Measurements from ENCODE around the gene VNN1.
A peak's percentile ranks its signal among the peaks of the same experiment; 100 is the strongest.

VNN1 gene

DNA sequence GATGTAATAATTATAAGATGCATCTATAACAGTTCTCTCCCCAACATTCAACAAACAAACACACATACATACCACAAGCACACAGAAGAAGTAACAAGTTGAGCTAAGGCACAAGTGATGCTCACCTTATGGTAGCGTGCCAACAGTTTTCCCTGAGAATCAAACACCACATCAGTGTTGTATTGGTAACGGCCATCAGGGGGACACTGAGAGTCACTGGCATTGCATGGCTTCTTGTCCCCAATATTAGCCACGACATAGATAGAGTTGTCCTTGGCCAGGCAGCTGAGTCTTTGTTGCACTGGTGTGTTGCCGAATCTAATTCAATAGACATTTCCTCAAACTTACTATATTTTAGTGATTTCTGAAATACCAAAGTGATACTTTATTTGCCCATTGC is 14.8 kb upstream of the VNN1 start:
- ChIA-PET POLR2A (interaction anchor here (1.0 kb wide), 1 partner anchor 216 kb away, joined by 3 read pairs; the partner anchor contains the start of gene STX7), CTCF (interaction anchor here (0.7 to 2.5 kb wide), 10 partner anchors 9 to 1109 kb away, joined by 3 to 7 read pairs (median 3); no protein-coding TSS in a partner anchor)
- Histone ChIP-seq H3K27ac (ENCODE audit: extremely low read depth, low read depth, low read length) (no peak overlapping the region), H3K36me3 (ENCODE audit: control insufficient read depth in 2 of 2, insufficient read depth in 1 of 2, low read length in 2 of 2) (no peaks in the 10 kb centered on the region), H3K4me1 (ENCODE audit: control insufficient read depth, insufficient read depth, low read length) (no peaks in the 10 kb centered on the region), H3K9me3 (ENCODE audit: control insufficient read depth, insufficient read depth, low read depth, low read length) (no peaks in the 10 kb centered on the region), H3K4me3 (ENCODE audit: low read depth, low read length) (no peak overlapping the region)
- TF ChIP-seq ZNF777 (tag by site-specific recombination; IDR thresholded peaks at IDR 0.05; ENCODE audit: borderline replicate concordance) (no peak), YY1 (tag by site-specific recombination; IDR thresholded peaks at IDR 0.05) (no peak)
- TF ChIP-seq, protein P1, sequence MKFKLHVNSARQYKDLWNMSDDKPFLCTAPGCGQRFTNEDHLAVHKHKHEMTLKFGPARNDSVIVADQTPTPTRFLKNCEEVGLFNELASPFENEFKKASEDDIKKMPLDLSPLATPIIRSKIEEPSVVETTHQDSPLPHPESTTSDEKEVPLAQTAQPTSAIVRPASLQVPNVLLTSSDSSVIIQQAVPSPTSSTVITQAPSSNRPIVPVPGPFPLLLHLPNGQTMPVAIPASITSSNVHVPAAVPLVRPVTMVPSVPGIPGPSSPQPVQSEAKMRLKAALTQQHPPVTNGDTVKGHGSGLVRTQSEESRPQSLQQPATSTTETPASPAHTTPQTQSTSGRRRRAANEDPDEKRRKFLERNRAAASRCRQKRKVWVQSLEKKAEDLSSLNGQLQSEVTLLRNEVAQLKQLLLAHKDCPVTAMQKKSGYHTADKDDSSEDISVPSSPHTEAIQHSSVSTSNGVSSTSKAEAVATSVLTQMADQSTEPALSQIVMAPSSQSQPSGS (tag by site-specific recombination; IDR thresholded peaks at IDR 0.05; ENCODE audit: low read depth): 0 out of 2 replicates have a peak, but pooled peaks have one; percentile 7

DNA sequence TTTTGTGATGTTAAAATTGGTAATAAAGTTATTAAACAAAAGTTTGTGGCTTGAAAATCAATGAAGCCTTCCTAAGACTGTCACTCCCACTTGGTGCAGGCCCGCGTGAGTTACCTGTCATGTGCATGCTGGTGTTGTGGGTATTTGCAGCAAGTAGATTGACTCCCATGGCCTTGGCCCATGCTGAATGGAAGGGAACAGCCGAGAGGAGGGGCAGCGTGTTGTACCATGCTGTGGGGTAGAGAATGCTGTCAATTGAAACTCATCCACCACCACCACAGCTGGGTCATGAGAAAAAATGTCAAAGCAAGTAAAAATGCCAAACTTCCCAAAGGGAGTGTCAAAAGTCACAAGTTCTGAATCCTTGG is 12.7 kb upstream of the VNN1 start:
- Histone ChIP-seq H3K9me3 (ENCODE audit: control insufficient read depth, insufficient read depth, low read depth, low read length) (no peaks in the 10 kb centered on the region), H3K4me3 (ENCODE audit: low read depth, low read length) (no peak overlapping the region), H3K4me1 (ENCODE audit: control insufficient read depth, insufficient read depth, low read length) (no peaks in the 10 kb centered on the region), H3K36me3 (ENCODE audit: control insufficient read depth in 2 of 2, insufficient read depth in 1 of 2, low read length in 2 of 2) (no peaks in the 10 kb centered on the region), H3K27ac (ENCODE audit: extremely low read depth, low read depth, low read length) (no peak overlapping the region)
- TF ChIP-seq ZNF366 (tag by site-specific recombination; conservative IDR thresholded peaks at IDR 0.05) (no peak), ZNF114 (tag by site-specific recombination; IDR thresholded peaks at IDR 0.05) (no peak), ZNF23 (tag by site-specific recombination; IDR thresholded peaks at IDR 0.05; ENCODE audit: borderline replicate concordance) (no peak), YY1 (tag by site-specific recombination; IDR thresholded peaks at IDR 0.05) (no peak), ZNF629 (tag by site-specific recombination; IDR thresholded peaks at IDR 0.05) (no peak), ZNF211 (tag by site-specific recombination; IDR thresholded peaks at IDR 0.05; ENCODE audit: low read depth) (no peak), ZNF585B (tag by site-specific recombination; IDR thresholded peaks at IDR 0.05) (no peak), ZSCAN30 (tag by site-specific recombination; IDR thresholded peaks at IDR 0.05) (no peak), SCRT2 (tag by site-specific recombination; IDR thresholded peaks at IDR 0.05) (no peak), ZNF174 (tag by site-specific recombination; IDR thresholded peaks at IDR 0.05) (no peak), SP7 (tag by site-specific recombination; IDR thresholded peaks at IDR 0.05) (no peak), ZNF37A (tag by site-specific recombination; IDR thresholded peaks at IDR 0.05) (no peak)
- TF ChIP-seq, protein P2, sequence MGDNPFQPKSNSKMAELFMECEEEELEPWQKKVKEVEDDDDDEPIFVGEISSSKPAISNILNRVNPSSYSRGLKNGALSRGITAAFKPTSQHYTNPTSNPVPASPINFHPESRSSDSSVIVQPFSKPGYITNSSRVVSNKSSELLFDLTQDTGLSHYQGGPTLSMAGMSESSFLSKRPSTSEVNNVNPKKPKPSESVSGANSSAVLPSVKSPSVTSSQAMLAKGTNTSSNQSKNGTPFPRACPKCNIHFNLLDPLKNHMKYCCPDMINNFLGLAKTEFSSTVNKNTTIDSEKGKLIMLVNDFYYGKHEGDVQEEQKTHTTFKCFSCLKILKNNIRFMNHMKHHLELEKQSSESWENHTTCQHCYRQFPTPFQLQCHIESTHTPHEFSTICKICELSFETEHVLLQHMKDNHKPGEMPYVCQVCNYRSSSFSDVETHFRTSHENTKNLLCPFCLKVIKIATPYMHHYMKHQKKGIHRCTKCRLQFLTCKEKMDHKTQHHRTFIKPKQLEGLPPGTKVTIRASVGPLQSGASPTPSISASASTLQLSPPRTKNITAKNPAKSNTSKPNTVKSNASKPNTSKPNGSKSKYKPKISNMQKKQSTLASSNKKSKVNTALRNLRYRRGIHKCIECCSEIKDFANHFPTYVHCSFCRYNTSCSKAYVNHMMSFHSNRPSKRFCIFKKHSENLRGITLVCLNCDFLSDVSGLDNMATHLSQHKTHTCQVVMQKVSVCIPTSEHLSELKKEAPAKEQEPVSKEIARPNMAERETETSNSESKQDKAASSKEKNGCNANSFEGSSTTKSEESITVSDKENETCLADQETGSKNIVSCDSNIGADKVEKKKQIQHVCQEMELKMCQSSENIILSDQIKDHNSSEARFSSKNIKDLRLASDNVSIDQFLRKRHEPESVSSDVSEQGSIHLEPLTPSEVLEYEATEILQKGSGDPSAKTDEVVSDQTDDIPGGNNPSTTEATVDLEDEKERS (tag by site-specific recombination; IDR thresholded peaks at IDR 0.05): no peak
- TF ChIP-seq, protein P3, sequence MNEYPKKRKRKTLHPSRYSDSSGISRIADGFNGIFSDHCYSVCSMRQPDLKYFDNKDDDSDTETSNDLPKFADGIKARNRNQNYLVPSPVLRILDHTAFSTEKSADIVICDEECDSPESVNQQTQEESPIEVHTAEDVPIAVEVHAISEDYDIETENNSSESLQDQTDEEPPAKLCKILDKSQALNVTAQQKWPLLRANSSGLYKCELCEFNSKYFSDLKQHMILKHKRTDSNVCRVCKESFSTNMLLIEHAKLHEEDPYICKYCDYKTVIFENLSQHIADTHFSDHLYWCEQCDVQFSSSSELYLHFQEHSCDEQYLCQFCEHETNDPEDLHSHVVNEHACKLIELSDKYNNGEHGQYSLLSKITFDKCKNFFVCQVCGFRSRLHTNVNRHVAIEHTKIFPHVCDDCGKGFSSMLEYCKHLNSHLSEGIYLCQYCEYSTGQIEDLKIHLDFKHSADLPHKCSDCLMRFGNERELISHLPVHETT (tag by site-specific recombination; IDR thresholded peaks at IDR 0.05): no peak
- TF ChIP-seq, protein P4, sequence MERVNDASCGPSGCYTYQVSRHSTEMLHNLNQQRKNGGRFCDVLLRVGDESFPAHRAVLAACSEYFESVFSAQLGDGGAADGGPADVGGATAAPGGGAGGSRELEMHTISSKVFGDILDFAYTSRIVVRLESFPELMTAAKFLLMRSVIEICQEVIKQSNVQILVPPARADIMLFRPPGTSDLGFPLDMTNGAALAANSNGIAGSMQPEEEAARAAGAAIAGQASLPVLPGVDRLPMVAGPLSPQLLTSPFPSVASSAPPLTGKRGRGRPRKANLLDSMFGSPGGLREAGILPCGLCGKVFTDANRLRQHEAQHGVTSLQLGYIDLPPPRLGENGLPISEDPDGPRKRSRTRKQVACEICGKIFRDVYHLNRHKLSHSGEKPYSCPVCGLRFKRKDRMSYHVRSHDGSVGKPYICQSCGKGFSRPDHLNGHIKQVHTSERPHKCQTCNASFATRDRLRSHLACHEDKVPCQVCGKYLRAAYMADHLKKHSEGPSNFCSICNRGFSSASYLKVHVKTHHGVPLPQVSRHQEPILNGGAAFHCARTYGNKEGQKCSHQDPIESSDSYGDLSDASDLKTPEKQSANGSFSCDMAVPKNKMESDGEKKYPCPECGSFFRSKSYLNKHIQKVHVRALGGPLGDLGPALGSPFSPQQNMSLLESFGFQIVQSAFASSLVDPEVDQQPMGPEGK (tag by site-specific recombination; IDR thresholded peaks at IDR 0.05): no peak
- CTCF ChIA-PET: interaction anchor here (1.1 kb wide), 1 partner anchor 8 kb away, joined by 4 read pairs; no protein-coding TSS in a partner anchor
- POLR2A ChIA-PET: no interaction called here

Data from HEK293 (cell line).